ENCODE measurements around the gene ZDHHC14.

GRCh38 chr6:157486572-157486971 lies 105.6 kb downstream of the ZDHHC14 start:
- TF ChIP-seq CTCF (conservative IDR thresholded peaks at IDR 0.05; ENCODE audit: low read depth, low read length) (no peak), EZH2phosphoT487 (IDR thresholded peaks at IDR 0.05; ENCODE audit: borderline replicate concordance, low read length) (no peak)

Data from PC-3 (cell line).